Fibroblast of mammary gland (primary cell): ENCODE measurements around the gene PEA15.

ENCODE experiments used
- DNase-seq: peaks from one replicate; pipeline ENCODE4 v3.0.0-alpha.2; 2010; ENCODE audit warnings: low read depth
- H3K4me3 ChIP-seq: 2 replicates; pipeline ENCODE4 v1.5.1; 2011; ENCODE audit warnings: low read depth, mild to moderate bottlenecking, low read length, moderate library complexity; ENCODE audit not compliant: control insufficient read depth
- TF ChIP-seq, protein P1 (sequence below): conservative IDR thresholded peaks from 2 replicates; pipeline ENCODE4 v1.5.1; 2011; ENCODE audit warnings: low read depth, low read length, inconsistent platforms; ENCODE audit not compliant: control insufficient read depth, insufficient read depth

The PEA15 gene

DNA sequence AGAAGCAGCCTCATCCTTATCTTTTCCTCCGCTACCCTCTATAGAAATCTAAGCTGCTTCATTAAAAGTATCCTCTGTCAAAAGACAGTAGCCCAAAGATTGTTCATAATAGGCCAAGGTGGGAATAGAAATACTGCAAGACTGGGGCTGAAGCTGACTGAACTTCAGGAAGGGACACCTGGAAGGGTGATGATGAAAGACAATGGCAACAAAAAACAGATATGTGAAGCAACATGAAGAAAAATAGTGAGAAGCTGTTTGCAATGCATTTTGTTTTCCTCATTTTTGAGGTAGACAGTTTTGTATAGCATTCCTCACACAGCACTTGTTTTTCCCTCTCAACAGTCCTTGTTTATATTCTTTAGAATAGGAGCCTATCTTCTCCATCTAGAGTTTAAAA, 40.2 kb downstream of the PEA15 start:
- DNase-seq, result no peak
- no peak overlapping the region for H3K4me3 ChIP-seq
- TF ChIP-seq, protein P1, sequence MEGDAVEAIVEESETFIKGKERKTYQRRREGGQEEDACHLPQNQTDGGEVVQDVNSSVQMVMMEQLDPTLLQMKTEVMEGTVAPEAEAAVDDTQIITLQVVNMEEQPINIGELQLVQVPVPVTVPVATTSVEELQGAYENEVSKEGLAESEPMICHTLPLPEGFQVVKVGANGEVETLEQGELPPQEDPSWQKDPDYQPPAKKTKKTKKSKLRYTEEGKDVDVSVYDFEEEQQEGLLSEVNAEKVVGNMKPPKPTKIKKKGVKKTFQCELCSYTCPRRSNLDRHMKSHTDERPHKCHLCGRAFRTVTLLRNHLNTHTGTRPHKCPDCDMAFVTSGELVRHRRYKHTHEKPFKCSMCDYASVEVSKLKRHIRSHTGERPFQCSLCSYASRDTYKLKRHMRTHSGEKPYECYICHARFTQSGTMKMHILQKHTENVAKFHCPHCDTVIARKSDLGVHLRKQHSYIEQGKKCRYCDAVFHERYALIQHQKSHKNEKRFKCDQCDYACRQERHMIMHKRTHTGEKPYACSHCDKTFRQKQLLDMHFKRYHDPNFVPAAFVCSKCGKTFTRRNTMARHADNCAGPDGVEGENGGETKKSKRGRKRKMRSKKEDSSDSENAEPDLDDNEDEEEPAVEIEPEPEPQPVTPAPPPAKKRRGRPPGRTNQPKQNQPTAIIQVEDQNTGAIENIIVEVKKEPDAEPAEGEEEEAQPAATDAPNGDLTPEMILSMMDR, result no peak

DNA sequence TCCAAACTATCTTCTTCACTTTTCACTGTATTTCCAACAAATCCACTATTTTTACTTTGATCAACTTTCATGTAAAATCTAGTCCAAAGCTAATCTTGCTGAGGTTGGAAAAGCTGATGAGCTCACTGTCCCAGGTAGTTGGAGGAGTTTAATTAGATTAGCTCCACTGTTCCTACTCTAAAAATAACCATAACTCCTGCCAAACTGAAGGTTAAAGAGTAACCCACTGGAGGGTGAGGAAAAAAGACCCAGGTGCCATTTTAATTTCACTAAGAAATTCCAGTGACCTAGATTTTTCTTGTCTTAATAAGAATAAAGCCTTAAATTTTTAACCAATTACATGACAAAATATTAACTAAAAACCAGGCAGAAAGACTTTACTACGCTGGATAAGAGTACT, 41.9 kb downstream of the PEA15 start:
- H3K4me3 ChIP-seq, result no peak overlapping the region
- no peak for DNase-seq
- TF ChIP-seq, protein P1, result no peak

DNA sequence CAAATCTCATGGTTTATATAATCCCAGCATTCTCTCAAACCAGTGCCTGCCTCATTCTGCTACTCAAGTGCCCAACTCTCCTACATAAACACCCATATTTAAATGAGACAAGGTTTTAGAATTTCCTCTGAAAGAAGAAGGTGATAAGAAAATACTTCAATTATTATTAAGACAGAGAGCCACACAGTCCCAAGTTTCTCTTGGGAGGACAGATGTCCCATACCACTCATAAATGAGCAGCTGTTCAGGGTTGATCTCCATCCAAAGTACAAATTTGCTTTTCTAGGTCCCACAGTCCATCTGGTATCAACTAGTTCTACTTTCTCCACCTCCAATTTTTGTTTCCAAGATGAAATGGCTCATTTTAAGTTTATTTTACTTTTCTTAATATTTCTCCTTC, 45.8 kb downstream of the PEA15 start:
- no peak for DNase-seq
- H3K4me3 ChIP-seq, result no peak overlapping the region
- TF ChIP-seq, protein P1, result no peak

DNA sequence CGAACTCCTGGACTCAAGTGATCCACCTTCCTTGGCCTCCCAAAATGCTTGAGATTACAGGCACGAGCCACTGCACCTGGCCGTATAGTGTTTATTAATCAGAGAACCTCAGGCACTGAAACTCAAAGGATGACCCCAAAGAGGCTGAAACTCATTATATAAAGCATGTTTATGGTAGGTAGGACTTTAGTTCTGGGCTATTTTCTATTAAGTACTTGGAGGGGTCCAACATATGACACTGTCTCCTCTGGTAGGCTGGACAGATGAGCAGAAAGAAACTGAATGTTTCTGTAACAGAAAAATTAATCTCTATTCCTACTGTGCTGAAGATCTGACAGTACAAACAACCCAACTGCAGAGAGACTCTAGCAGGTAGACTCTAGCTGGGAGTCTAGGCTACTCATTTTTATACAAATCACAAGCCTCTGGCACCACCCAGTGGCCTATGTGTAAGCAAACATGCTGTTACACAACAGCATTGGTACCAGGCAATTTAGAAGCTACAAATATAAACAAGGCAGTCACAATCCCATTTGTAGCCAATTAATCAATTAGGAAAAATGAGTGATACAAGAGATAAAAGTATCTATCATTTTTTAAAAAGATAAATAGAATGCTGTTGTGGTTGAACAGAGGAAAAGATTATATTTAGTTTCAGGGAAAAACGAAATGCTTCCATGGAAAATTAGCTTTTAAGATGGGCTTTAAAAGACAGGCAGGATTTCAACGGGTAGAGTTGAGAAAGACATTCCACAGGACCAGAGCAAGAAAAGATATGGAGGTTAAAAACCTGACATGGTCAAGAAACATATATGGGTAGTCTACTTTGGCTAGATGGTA, 46.7 kb downstream of the PEA15 start:
- TF ChIP-seq, protein P1, result peak; percentile 72
- no peak overlapping the region for H3K4me3 ChIP-seq
- DNase-seq, result peak; percentile 77

DNA sequence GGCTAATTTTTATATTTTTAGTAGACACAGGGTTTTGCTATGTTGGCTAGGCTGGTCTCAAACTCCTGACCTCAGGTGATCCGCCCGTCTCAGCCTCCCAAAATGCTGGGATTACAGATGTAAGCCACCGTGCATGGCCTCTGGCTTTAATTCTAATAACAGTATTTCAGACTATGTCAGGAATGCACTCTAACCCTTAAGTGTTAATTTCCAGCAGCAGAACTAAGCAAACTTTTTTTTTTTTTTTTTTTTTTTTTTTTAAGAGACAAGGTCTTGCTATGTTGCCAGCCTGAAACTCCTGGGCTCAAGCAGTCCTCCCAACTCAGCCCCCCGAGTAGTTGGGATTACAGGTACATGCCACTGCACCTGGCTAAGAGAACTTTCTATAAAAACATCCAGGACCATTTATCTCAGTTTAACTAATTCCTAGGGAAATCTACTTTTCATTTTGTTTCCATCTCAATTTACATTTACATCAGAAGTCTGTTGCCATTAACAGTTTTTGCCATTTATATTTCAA, 50.7 kb downstream of the PEA15 start:
- no peak for DNase-seq
- no peak overlapping the region for H3K4me3 ChIP-seq
- TF ChIP-seq, protein P1, result no peak

DNA sequence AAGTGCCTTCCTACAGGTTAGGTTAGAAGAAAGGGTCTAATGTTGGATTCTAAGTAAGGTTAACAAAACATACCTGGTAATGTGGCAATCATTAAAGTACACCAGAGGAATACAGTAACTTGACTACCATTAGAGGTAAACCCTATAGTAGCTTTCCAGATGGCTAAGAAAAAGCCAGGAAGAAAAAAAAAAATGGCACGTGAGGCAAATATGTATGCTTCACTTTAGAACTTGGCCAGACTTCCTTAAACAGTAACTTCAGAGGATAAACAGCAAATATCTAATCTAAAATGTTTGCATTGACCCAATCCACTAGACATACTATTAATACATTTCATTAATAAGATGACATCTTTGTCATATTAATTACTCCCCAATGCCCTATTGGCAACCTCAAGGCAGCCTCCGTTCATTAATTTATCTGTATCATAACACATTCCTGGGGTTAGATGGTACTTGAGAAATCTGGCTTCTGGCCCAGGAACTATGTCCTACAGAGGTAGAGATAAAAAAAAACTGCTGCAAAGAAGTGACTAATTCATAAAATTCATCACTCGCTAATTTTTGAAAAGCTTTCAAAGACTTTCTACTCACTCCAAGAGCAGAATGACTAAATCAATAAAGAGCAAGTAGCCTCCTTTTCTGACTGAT, 51.3 kb downstream of the PEA15 start:
- H3K4me3 ChIP-seq, result no peak overlapping the region
- peak; percentile 82 for DNase-seq
- TF ChIP-seq, protein P1, result no peak
